Measurements from ENCODE around the gene CEP128.

The CEP128 gene

GRCh38 chr14:80678436-80678835, 263.1 kb downstream of the CEP128 start:
- DNase-seq (ENCODE audit: extremely low spot score) = no peak
- ChIA-PET POLR2A (no interaction called here), CTCF (no interaction called here)
- TF ChIP-seq SP1 (IDR thresholded peaks at IDR 0.05) (no peak), CTBP1 (IDR thresholded peaks at IDR 0.05; ENCODE audit: borderline replicate concordance) (no peak), ELF4 (IDR thresholded peaks at IDR 0.05) (no peak), NFRKB (IDR thresholded peaks at IDR 0.05) (no peak), ARNT (IDR thresholded peaks at IDR 0.05) (no peak), BHLHE40 (IDR thresholded peaks at IDR 0.05; ENCODE audit: borderline replicate concordance) (no peak), TARDBP (IDR thresholded peaks at IDR 0.05) (no peak), FOXA1 (IDR thresholded peaks at IDR 0.05) (no peak), FOXM1 (IDR thresholded peaks at IDR 0.05; ENCODE audit: borderline replicate concordance) (no peak), LEF1 (IDR thresholded peaks at IDR 0.05; ENCODE audit: borderline replicate concordance) (no peak), FOXK2 (IDR thresholded peaks at IDR 0.05) (no peak)

GRCh38 chr14:80669426-80669825, 272.1 kb downstream of the CEP128 start:
- TF ChIP-seq ELF4 (IDR thresholded peaks at IDR 0.05) = no peak
- TF ChIP-seq FOXK2 (IDR thresholded peaks at IDR 0.05) = no peak
- no peak for TF ChIP-seq SUZ12 (IDR thresholded peaks at IDR 0.05)
- no peak for TF ChIP-seq TARDBP (IDR thresholded peaks at IDR 0.05)
- TF ChIP-seq HDGF (IDR thresholded peaks at IDR 0.05; ENCODE audit: borderline replicate concordance) = no peak
- TF ChIP-seq ARNT (IDR thresholded peaks at IDR 0.05) = no peak
- no peak for TF ChIP-seq PKNOX1 (IDR thresholded peaks at IDR 0.05)
- TF ChIP-seq L3MBTL2 (conservative IDR thresholded peaks at IDR 0.05) = no peak
- TF ChIP-seq LEF1 (IDR thresholded peaks at IDR 0.05; ENCODE audit: borderline replicate concordance) = no peak
- TF ChIP-seq SP1 (IDR thresholded peaks at IDR 0.05) = no peak
- ChIA-PET CTCF (no interaction called here), POLR2A (no interaction called here)
- no peak for DNase-seq (ENCODE audit: extremely low spot score)

DNA sequence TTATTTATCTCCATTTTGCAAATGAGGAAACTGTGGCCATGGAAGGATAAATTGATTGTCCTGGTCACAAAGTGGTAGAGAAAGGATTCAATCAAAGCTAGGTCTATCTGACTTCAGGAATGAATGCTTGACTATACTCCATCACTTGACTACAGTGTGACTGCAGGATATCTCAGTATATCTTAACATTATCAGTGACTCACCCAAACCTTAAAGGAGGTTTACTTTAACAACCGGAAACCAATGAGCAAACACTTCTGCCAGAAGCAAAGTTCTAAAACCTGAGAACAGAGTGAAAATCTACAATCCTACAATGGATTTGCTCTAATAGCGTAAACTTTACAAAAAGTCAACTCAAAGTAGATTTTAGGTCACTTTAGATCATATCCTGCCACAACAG, 277.0 kb downstream of the CEP128 start:
- no peak for TF ChIP-seq PKNOX1 (IDR thresholded peaks at IDR 0.05)
- no peak for TF ChIP-seq NFRKB (IDR thresholded peaks at IDR 0.05)
- no peak for TF ChIP-seq LEF1 (IDR thresholded peaks at IDR 0.05; ENCODE audit: borderline replicate concordance)
- TF ChIP-seq HDGF (IDR thresholded peaks at IDR 0.05; ENCODE audit: borderline replicate concordance) = no peak
- no peak for TF ChIP-seq TARDBP (IDR thresholded peaks at IDR 0.05)
- no peak for TF ChIP-seq ELF4 (IDR thresholded peaks at IDR 0.05)
- no peak for TF ChIP-seq FOXM1 (IDR thresholded peaks at IDR 0.05; ENCODE audit: borderline replicate concordance)
- TF ChIP-seq L3MBTL2 (conservative IDR thresholded peaks at IDR 0.05) = no peak
- no peak for TF ChIP-seq CTBP1 (IDR thresholded peaks at IDR 0.05; ENCODE audit: borderline replicate concordance)
- no peak for DNase-seq (ENCODE audit: extremely low spot score)
- CTCF ChIA-PET = interaction anchor here (0.7 kb wide), 1 partner anchor 11 kb away, joined by 5 read pairs; no protein-coding TSS in a partner anchor
- POLR2A ChIA-PET = no interaction called here

DNA sequence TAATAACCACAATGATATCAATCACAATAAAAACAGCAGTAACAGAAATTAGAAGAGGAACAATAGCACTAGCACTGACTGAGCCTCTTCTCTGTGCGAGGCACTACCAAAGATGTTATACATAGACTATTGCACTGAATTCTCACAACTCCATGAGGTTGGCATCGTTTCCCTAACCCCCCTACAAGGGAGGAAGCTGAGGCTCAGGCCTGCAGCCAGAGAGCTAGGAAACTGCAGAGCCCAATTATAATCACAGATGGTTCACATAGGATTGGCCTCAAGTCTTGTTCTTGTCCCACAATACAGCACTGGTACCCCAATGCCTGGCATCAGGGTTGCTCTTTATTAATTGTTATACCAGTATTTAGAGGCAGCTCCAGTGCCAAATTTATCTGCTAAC, 278.0 kb downstream of the CEP128 start:
- ChIA-PET POLR2A (no interaction called here), CTCF (no interaction called here)
- no peak for DNase-seq (ENCODE audit: extremely low spot score)
- TF ChIP-seq HDGF (IDR thresholded peaks at IDR 0.05; ENCODE audit: borderline replicate concordance) (no peak), ELF4 (IDR thresholded peaks at IDR 0.05) (no peak), FOXA1 (IDR thresholded peaks at IDR 0.05) (no peak), BHLHE40 (IDR thresholded peaks at IDR 0.05; ENCODE audit: borderline replicate concordance) (no peak), LEF1 (IDR thresholded peaks at IDR 0.05; ENCODE audit: borderline replicate concordance) (no peak), FOXK2 (IDR thresholded peaks at IDR 0.05) (no peak), ARNT (IDR thresholded peaks at IDR 0.05) (no peak), FOXM1 (IDR thresholded peaks at IDR 0.05; ENCODE audit: borderline replicate concordance) (no peak), CTBP1 (IDR thresholded peaks at IDR 0.05; ENCODE audit: borderline replicate concordance) (no peak), TARDBP (IDR thresholded peaks at IDR 0.05) (no peak), PKNOX1 (IDR thresholded peaks at IDR 0.05) (no peak), NFRKB (IDR thresholded peaks at IDR 0.05) (no peak), SUZ12 (IDR thresholded peaks at IDR 0.05) (no peak), ZNF384 (IDR thresholded peaks at IDR 0.05) (no peak), L3MBTL2 (conservative IDR thresholded peaks at IDR 0.05) (no peak), SP1 (IDR thresholded peaks at IDR 0.05) (no peak)

- TF ChIP-seq HDGF (IDR thresholded peaks at IDR 0.05; ENCODE audit: borderline replicate concordance) = no peak
- no peak for TF ChIP-seq ELF4 (IDR thresholded peaks at IDR 0.05)
- TF ChIP-seq SUZ12 (IDR thresholded peaks at IDR 0.05) = no peak
- TF ChIP-seq ZNF384 (IDR thresholded peaks at IDR 0.05) = no peak
- no peak for TF ChIP-seq ARNT (IDR thresholded peaks at IDR 0.05)
- no peak for TF ChIP-seq FOXA1 (IDR thresholded peaks at IDR 0.05)
- no peak for TF ChIP-seq L3MBTL2 (conservative IDR thresholded peaks at IDR 0.05)
- TF ChIP-seq TARDBP (IDR thresholded peaks at IDR 0.05) = no peak
- no peak for TF ChIP-seq FOXK2 (IDR thresholded peaks at IDR 0.05)
- TF ChIP-seq NFRKB (IDR thresholded peaks at IDR 0.05) = no peak
- no peak for TF ChIP-seq FOXM1 (IDR thresholded peaks at IDR 0.05; ENCODE audit: borderline replicate concordance)
- TF ChIP-seq CTBP1 (IDR thresholded peaks at IDR 0.05; ENCODE audit: borderline replicate concordance) = no peak
- no peak for TF ChIP-seq SP1 (IDR thresholded peaks at IDR 0.05)
- no peak for TF ChIP-seq PKNOX1 (IDR thresholded peaks at IDR 0.05)
- no peak for TF ChIP-seq BHLHE40 (IDR thresholded peaks at IDR 0.05; ENCODE audit: borderline replicate concordance)
- no peak for TF ChIP-seq LEF1 (IDR thresholded peaks at IDR 0.05; ENCODE audit: borderline replicate concordance)
- no peak for DNase-seq (ENCODE audit: extremely low spot score)
- CTCF ChIA-PET = no interaction called here
- POLR2A ChIA-PET = no interaction called here
Observed at GRCh38 chr14:80659783-80660182, 281.8 kb downstream of the CEP128 start.

DNA sequence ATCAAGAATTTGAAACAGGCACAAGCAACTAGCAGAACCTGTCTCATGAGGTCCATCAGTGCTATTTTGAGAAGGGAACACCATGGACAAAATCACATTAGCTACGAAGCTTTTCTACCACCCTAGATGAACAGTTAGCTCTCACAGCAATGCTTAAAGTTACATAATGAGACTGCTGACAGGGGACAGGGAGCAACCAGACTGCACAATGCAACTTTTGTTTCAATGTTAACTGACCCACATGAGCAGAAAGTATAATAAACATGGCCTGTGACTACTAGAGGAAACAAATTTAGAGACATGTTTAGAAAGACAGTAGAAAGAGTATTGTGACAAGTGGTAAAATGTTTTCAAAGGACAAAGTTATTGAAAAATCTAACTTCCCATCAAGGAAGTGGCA, 282.8 kb downstream of the CEP128 start:
- TF ChIP-seq LEF1 (IDR thresholded peaks at IDR 0.05; ENCODE audit: borderline replicate concordance) = no peak
- TF ChIP-seq SUZ12 (IDR thresholded peaks at IDR 0.05) = no peak
- no peak for TF ChIP-seq CTBP1 (IDR thresholded peaks at IDR 0.05; ENCODE audit: borderline replicate concordance)
- no peak for TF ChIP-seq BHLHE40 (IDR thresholded peaks at IDR 0.05; ENCODE audit: borderline replicate concordance)
- TF ChIP-seq ZNF384 (IDR thresholded peaks at IDR 0.05) = no peak
- no peak for TF ChIP-seq FOXK2 (IDR thresholded peaks at IDR 0.05)
- no peak for TF ChIP-seq TARDBP (IDR thresholded peaks at IDR 0.05)
- no peak for TF ChIP-seq FOXM1 (IDR thresholded peaks at IDR 0.05; ENCODE audit: borderline replicate concordance)
- no peak for TF ChIP-seq FOXA1 (IDR thresholded peaks at IDR 0.05)
- no peak for TF ChIP-seq ARNT (IDR thresholded peaks at IDR 0.05)
- TF ChIP-seq PKNOX1 (IDR thresholded peaks at IDR 0.05) = no peak
- DNase-seq (ENCODE audit: extremely low spot score) = no peak
- POLR2A ChIA-PET = no interaction called here
- CTCF ChIA-PET = no interaction called here

Data from HEK293T (cell line).